RWPE1 (cell line): Measurements from ENCODE around the gene TLR5.

Experiments
- CTCF ChIA-PET: fragments of 350-600 bp; sonication (Branson Sonifier 250); formaldehyde crosslinking; extraction: SDS; loops from one replicate; lab custom pipeline; 2021; lab: Yijun Ruan, JAX
- POLR2A ChIA-PET: fragments of 400-600 bp; formaldehyde crosslinking; extraction: SDS; loops from one replicate; lab custom pipeline; 2020; ENCODE audit warnings: antibody characterized with exemption; ENCODE audit not compliant: low non-redundant PET; lab: Yijun Ruan, JAX
- DNase-seq: peaks from one replicate; pipeline ENCODE4 v3.0.0; 2012; ENCODE audit warnings: low spot score
- H3K27ac ChIP-seq: fragments of 450-650 bp; 2 replicates; pipeline ENCODE4 v1.5.1; 2017
- CTCF ChIP-seq: fragments of 450-650 bp; conservative IDR thresholded peaks from 2 replicates; pipeline ENCODE4 v1.5.1; 2017; ENCODE audit warnings: low read depth, mild to moderate bottlenecking

The TLR5 gene

GRCh38 chr1:223142795-223143536, at the start of gene TLR5:
TSS of gene TLR5 (minus strand) at chr1:223143248. CDS start at chr1:223113031, 30,217 bp downstream.
- DNase-seq = peak; percentile 81
- TF ChIP-seq CTCF = peak; percentile 79
- ChIA-PET POLR2A (no interaction called here), CTCF (interaction anchor here (0.6 to 2.2 kb wide), 5 partner anchors 10 to 268 kb away, joined by 3 to 8 read pairs (median 3); partner anchors contain the start of gene SUSD4)
- peak within 1 kb of the TSS; percentile 31; the same call in 1 of the 2 replicates for H3K27ac ChIP-seq

- no peak for TF ChIP-seq CTCF
- peak overlapping the region; percentile 90 for H3K27ac ChIP-seq
- peak; percentile 81 for DNase-seq
- CTCF ChIA-PET = interaction anchor here (0.6 kb wide), 1 partner anchor 239 kb away, joined by 3 read pairs; no protein-coding TSS in a partner anchor
- POLR2A ChIA-PET = no interaction called here
These were observed 47.1 kb upstream of the TLR5 start for GRCh38 chr1:223189903-223190724.

- POLR2A ChIA-PET = no interaction called here
- DNase-seq = no peak
- CTCF ChIA-PET = interaction anchor here (0.6 kb wide), 1 partner anchor 240 kb away, joined by 3 read pairs; no protein-coding TSS in a partner anchor
- peak overlapping the region; percentile 90 for H3K27ac ChIP-seq
- no peak for TF ChIP-seq CTCF
These were observed 46.5 kb upstream of the TLR5 start for GRCh38 chr1:223189525-223189902.

GRCh38 chr1:223188618-223189356, 45.7 kb upstream of the TLR5 start:
- H3K27ac ChIP-seq = no peak overlapping the region
- no peak for DNase-seq
- no peak for TF ChIP-seq CTCF
- CTCF ChIA-PET = no interaction called here
- POLR2A ChIA-PET = no interaction called here

DNA sequence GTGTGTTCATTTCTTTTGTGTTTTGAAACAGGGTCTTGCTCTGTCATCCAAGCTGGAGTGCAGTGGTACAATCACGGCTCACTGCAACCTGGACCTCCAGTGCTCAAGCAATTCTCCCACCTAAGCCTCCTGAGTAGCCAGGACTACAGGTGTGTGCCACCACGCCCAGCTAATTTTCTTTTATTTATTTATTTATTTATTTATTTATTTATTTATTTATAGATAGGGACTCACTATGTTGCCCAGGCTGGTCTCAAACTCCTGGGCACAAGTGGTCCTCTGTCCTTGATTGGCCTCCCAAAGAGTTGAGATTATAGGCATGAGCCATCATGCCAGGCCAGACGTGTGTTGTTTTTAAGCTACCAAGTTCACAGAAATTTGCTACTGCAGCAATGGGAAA, 43.8 kb upstream of the TLR5 start:
- no peak for TF ChIP-seq CTCF
- CTCF ChIA-PET = no interaction called here
- POLR2A ChIA-PET = no interaction called here
- H3K27ac ChIP-seq = no peak overlapping the region
- DNase-seq = no peak

DNA sequence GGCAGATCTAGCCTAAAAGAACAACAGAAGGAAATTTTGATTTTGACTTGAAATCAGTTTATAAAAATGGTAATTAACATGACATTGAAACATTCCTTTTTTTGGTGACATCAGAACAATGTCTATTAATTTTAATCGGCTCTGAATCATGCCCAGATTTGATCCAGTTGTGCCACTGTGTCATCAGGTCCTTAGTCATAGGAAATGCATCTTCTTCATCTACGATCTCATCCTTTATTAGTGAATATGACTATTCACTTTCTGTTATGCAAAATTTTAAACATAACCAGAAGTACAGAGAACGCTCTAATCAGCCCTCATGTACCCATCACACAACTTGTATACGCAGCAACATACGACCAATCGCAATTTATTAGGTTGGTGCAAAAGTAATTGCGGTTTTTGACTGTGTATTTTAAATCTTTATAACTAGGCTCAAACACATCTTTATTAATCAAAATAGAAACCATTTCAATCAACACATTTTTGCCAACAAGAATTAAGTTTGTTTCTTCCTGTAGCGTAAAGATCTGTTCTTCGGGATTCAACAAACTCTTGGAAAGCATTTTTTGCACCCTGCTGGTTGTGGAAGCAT, 40.3 kb upstream of the TLR5 start:
- DNase-seq = peak; percentile 44
- POLR2A ChIA-PET = no interaction called here
- CTCF ChIA-PET = interaction anchor here (0.6 kb wide), 1 partner anchor 91 kb away, joined by 6 read pairs; no protein-coding TSS in a partner anchor
- no peak overlapping the region for H3K27ac ChIP-seq
- no peak for TF ChIP-seq CTCF
